Measurements from ENCODE around the gene ZDBF2.
"Not testable (repeated sequence)": the region's sequence is repeated elsewhere in the genome, so short reads cannot be mapped to it uniquely, and the experiment has no call there.

ZDBF2 gene

GRCh38 chr2:206274434-206275311 is at the start of gene ZDBF2:
ZDBF2 (plus strand) TSS chr2:206274663; CDS start chr2:206281850, 7,187 bp downstream.
- DNase-seq = peak; percentile 62

- no peak for DNase-seq
Observed at GRCh38 chr2:206225435-206226232, 48.8 kb upstream of the ZDBF2 start.

GRCh38 chr2:206228636-206229035 is 45.8 kb upstream of the ZDBF2 start:
- DNase-seq = not testable (repeated sequence)

GRCh38 chr2:206229642-206230041 is 44.8 kb upstream of the ZDBF2 start:
- no peak for DNase-seq

- peak; percentile 31 for DNase-seq
Observed at GRCh38 chr2:206230060-206230762, 44.3 kb upstream of the ZDBF2 start.

GRCh38 chr2:206231669-206232286 is 42.7 kb upstream of the ZDBF2 start:
- DNase-seq = no peak

- DNase-seq = no peak
Observed at GRCh38 chr2:206232287-206233035, 42.0 kb upstream of the ZDBF2 start.

- DNase-seq = no peak
Observed at GRCh38 chr2:206239157-206239556, 35.3 kb upstream of the ZDBF2 start.

GRCh38 chr2:206240327-206240726 is 34.1 kb upstream of the ZDBF2 start:
- DNase-seq = peak; percentile 24

GRCh38 chr2:206241736-206242135 is 32.7 kb upstream of the ZDBF2 start:
- peak; percentile 46 for DNase-seq

GRCh38 chr2:206245265-206245672 is 29.2 kb upstream of the ZDBF2 start:
- DNase-seq = no peak

- DNase-seq = no peak
Observed at GRCh38 chr2:206250041-206250897, 24.2 kb upstream of the ZDBF2 start.

GRCh38 chr2:206253125-206253776 is 21.2 kb upstream of the ZDBF2 start:
- no peak for DNase-seq

GRCh38 chr2:206253777-206254166 is 20.7 kb upstream of the ZDBF2 start:
- DNase-seq = no peak

- DNase-seq = no peak
Observed at GRCh38 chr2:206255003-206255402, 19.5 kb upstream of the ZDBF2 start.

GRCh38 chr2:206256706-206257205 is 17.7 kb upstream of the ZDBF2 start:
- DNase-seq = no peak

GRCh38 chr2:206257350-206257749 is 17.1 kb upstream of the ZDBF2 start:
- no peak for DNase-seq

GRCh38 chr2:206257861-206258260 is 16.6 kb upstream of the ZDBF2 start:
- DNase-seq = no peak

- not testable (repeated sequence) for DNase-seq
Observed at GRCh38 chr2:206258615-206259014, 15.8 kb upstream of the ZDBF2 start.

Measured in fibroblast of upper back skin (primary cell).